GM06990 (cell line): Measurements from ENCODE around the gene DLG2.

Experiments used
- DNase-seq: peaks from one replicate; pipeline ENCODE4 v3.0.0-alpha.2; 2011; ENCODE audit not compliant: insufficient read length; ENCODE audit errors: extremely low read depth
- H3K27me3 ChIP-seq: replicated peaks from 2 replicates; pipeline ENCODE4 v1.6.0; 2011; ENCODE audit warnings: low read length; ENCODE audit not compliant: control insufficient read depth, insufficient read depth
- H3K36me3 ChIP-seq: 2 replicates; pipeline ENCODE4 v1.5.1; 2011; ENCODE audit warnings: low read length; ENCODE audit not compliant: control insufficient read depth, insufficient read depth
- H3K4me3 ChIP-seq: replicated peaks from 2 replicates; pipeline ENCODE4 v1.5.1; 2011; ENCODE audit warnings: low read depth, mild to moderate bottlenecking, control low read depth, low read length
- TF ChIP-seq, protein P1 (sequence below): IDR thresholded peaks from 2 replicates; pipeline ENCODE4 v1.5.1; 2011; ENCODE audit warnings: low read length, control low read depth, mild to moderate bottlenecking, inconsistent platforms; ENCODE audit not compliant: insufficient read depth, poor library complexity, severe bottlenecking

The DLG2 gene

DNA sequence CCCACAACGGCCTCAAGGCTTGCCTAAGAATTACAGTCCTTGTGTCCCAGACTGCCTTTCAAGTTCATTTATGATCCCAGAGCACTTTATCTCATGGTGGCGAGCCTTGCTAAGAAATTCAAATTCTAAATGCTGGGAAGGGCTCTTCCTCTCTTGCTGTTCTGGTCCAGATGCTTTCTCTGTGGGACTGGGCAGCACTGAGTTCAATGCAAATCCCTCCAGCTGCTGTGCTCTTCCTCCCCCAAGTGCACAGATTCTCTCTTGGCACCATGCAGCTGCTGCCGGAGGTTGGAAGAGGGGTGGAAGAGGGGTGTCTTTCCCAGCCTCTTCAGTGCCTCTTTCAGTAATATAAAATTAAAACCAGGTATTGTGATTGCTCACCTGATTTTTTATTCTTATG lies 828.0 kb downstream of the DLG2 start:
- Histone ChIP-seq H3K36me3 (no peaks in the 10 kb centered on the region), H3K4me3 (no peak overlapping the region), H3K27me3 (no peaks in the 10 kb centered on the region; the same call in 1 of the 2 replicates)
- no peak for DNase-seq
- TF ChIP-seq, protein P1, sequence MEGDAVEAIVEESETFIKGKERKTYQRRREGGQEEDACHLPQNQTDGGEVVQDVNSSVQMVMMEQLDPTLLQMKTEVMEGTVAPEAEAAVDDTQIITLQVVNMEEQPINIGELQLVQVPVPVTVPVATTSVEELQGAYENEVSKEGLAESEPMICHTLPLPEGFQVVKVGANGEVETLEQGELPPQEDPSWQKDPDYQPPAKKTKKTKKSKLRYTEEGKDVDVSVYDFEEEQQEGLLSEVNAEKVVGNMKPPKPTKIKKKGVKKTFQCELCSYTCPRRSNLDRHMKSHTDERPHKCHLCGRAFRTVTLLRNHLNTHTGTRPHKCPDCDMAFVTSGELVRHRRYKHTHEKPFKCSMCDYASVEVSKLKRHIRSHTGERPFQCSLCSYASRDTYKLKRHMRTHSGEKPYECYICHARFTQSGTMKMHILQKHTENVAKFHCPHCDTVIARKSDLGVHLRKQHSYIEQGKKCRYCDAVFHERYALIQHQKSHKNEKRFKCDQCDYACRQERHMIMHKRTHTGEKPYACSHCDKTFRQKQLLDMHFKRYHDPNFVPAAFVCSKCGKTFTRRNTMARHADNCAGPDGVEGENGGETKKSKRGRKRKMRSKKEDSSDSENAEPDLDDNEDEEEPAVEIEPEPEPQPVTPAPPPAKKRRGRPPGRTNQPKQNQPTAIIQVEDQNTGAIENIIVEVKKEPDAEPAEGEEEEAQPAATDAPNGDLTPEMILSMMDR: no peak

DNA sequence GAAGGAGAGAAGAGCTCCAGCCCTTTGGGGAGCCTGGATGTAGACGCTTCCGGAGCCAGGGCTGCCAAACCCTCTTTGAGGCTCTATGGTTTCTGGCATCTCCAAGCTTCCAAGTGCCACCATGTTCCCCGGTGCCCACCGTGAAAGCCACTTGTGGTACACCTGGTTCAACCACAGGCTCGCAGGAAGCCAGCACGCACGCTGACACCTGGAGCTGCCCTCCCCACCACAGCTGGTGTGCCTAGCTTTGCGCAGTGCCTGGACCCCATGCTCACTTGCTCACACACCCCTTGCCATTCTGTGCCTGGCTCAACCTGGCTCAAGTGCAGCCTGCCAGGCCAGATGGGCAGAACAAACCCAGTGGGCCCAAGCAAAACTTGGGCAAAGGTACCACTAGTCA lies 831.4 kb downstream of the DLG2 start:
- TF ChIP-seq, protein P1: no peak
- H3K36me3 ChIP-seq: no peaks in the 10 kb centered on the region
- H3K4me3 ChIP-seq: no peak overlapping the region
- no peaks in the 10 kb centered on the region; the same call in 1 of the 2 replicates for H3K27me3 ChIP-seq
- no peak for DNase-seq

DNA sequence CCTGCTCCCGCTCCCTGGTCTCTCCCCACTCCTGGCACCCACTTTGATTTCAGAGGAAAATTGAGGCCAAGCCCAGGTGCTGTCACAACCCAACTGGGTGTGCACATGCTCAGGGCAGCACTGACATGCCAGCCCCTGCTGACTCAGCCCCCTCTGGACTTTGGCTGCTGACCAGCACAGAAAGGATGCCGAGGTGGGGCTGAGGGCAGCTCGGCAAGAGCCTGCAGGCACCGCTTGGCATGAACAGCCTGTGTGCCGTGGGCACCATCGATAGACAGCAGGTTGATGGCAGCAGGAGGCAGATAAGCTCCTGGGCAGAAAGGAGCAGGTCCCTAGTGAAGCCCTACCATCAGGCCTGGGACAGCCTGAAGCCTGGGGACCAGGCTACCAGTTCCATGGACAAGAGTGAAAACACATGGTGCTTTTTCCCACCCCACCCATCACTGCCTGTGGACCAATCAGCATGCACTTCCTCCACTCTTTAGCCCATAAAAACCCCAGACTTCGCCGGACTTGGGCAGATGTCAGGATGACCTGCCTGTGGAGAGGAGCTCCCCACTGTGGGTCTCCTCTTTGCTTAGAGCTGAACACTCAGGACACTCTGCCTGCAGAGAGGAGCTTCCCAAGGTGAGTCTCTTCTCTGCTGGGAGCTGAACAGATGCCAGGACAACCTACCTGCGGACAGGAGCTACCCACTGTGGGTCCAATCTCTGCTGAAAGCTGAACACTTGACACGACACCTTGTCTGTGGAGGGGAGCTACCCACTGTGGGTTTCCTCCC lies 832.3 kb downstream of the DLG2 start:
- H3K27me3 ChIP-seq: no peaks in the 10 kb centered on the region; the same call in 1 of the 2 replicates
- H3K36me3 ChIP-seq: no peaks in the 10 kb centered on the region
- no peak overlapping the region for H3K4me3 ChIP-seq
- DNase-seq: no peak
- TF ChIP-seq, protein P1: no peak

DNA sequence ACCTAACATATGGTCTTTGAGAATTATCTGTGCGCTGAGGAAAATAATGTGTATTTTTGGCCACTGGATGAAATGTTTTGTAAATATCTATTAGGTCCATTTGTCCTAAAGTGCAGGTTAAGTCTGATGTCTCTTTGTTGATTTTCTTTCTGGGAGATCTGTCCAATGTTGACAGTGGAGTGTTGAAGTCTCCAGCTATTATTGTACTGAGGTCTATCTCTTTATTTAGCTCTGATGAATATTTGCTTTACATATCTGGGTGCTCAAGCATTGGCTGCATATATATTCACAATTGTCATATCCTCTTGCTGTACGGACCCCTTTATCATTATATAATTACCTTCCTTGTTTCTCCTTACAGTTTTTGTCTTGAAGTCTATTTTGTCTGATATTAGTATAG lies 833.8 kb downstream of the DLG2 start:
- TF ChIP-seq, protein P1: no peak
- Histone ChIP-seq H3K36me3 (no peaks in the 10 kb centered on the region), H3K4me3 (no peak overlapping the region), H3K27me3 (no peaks in the 10 kb centered on the region; the same call in 1 of the 2 replicates)
- no peak for DNase-seq

DNA sequence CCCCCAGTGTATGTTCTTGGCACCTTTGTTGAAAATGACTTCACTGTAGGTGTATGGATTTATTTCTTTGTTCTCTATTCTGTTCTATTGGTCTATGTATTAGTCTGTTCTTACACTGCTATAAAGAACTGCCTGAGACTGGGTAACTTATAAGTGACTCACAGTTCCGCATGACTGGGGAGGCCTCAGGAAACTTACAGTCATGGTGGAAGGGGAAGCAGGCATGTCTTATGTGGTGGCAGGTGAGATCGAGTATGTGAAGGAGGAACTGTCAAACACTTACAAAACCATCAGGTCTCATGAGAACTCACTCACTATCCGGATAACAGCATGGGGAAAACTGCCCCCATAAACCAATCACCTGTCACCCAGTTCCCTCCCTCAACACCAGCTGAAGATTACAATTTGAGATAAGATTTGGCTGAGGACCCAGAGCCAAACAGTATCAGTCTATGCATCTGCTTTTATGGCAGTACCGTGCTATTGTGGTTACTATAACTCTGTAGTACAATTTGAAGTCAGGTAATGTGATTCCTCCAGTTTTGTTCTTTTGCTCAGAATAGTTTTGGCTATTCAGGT lies 836.2 kb downstream of the DLG2 start:
- Histone ChIP-seq H3K27me3 (no peaks in the 10 kb centered on the region; the same call in 1 of the 2 replicates), H3K4me3 (no peak overlapping the region), H3K36me3 (no peaks in the 10 kb centered on the region)
- TF ChIP-seq, protein P1: no peak
- no peak for DNase-seq
